ENCODE measurements around the gene TSPAN31.

Gene TSPAN31

GRCh38 chr12:57754411-57755193, 9.8 kb downstream of the TSPAN31 start, which contains the start of gene MARCHF9:
Gene MARCHF9 (plus strand): TSS chr12:57755103. CDS start chr12:57755529, 426 bp downstream.
- DNase-seq: no peak

- DNase-seq: no peak
Measured at GRCh38 chr12:57755194-57755453, 10.3 kb downstream of the TSPAN31 start.

- DNase-seq: no peak
Measured at GRCh38 chr12:57755454-57756372, 10.9 kb downstream of the TSPAN31 start.

- peak; percentile 48 to 61 for DNase-seq
Measured at GRCh38 chr12:57756406-57757341, 11.8 kb downstream of the TSPAN31 start.

GRCh38 chr12:57757771-57758170, 12.9 kb downstream of the TSPAN31 start:
- DNase-seq: no peak

GRCh38 chr12:57758552-57759359, 13.9 kb downstream of the TSPAN31 start:
- no peak for DNase-seq

- no peak for DNase-seq
Measured at GRCh38 chr12:57759360-57759980, 14.6 kb downstream of the TSPAN31 start.

- no peak for DNase-seq
Measured at GRCh38 chr12:57760347-57760982, 15.6 kb downstream of the TSPAN31 start.

- DNase-seq: no peak
Measured at GRCh38 chr12:57761391-57761998, 16.7 kb downstream of the TSPAN31 start.

GRCh38 chr12:57762463-57762862, 17.6 kb downstream of the TSPAN31 start:
- no peak for DNase-seq

- no peak for DNase-seq
Measured at GRCh38 chr12:57763881-57764661, 19.2 kb downstream of the TSPAN31 start.

- DNase-seq: no peak
Measured at GRCh38 chr12:57764662-57765002, 19.8 kb downstream of the TSPAN31 start.

GRCh38 chr12:57765003-57765697, 20.3 kb downstream of the TSPAN31 start:
- peak in 1 of 2 donors; percentile 51 for DNase-seq

- DNase-seq: peak in 1 of 2 donors; percentile 35
Measured at GRCh38 chr12:57765698-57766463, 21.0 kb downstream of the TSPAN31 start.

GRCh38 chr12:57766464-57767304, 21.8 kb downstream of the TSPAN31 start, which contains the start of gene CYP27B1:
Gene CYP27B1 (minus strand): TSS chr12:57767078. CDS start chr12:57767041, 37 bp downstream.
- DNase-seq: peak in 1 of 2 donors; percentile 61

- DNase-seq: no peak
Measured at GRCh38 chr12:57767305-57767698, 22.5 kb downstream of the TSPAN31 start.

- DNase-seq: no peak
Measured at GRCh38 chr12:57767876-57768275, 23.0 kb downstream of the TSPAN31 start.
